Gastroesophageal sphincter (tissue), 3 donors: ENCODE measurements around the gene ELMO1.

Source experiments
- POLR2A ChIP-seq, 2 donors: fragments of 450-650 bp; IDR thresholded peaks; one replicate each; pipeline ENCODE4 v1.6.1; 2017; ENCODE audit warnings: antibody characterized with exemption in 2 of 2, mild to moderate bottlenecking in 2 of 2, moderate library complexity in 1 of 2
- POLR2AphosphoS5 ChIP-seq: sonication (generic); formaldehyde crosslinking; IDR thresholded peaks from one replicate; pipeline ENCODE4 v1.6.1; 2017; ENCODE audit warnings: antibody characterized with exemption
- TF ChIP-seq, protein P1 (sequence below), 4 experiments: fragments of 200-600 bp in 2 of 4; fragments of 450-650 bp in 2 of 4; sonication (generic) in 1 of 4; IDR thresholded peaks; one replicate each; pipeline ENCODE4 v1.5.1; 2017 to 2019; ENCODE audit warnings: antibody characterized with exemption in 4 of 4, mild to moderate bottlenecking in 2 of 4, moderate library complexity in 2 of 4

DNA sequence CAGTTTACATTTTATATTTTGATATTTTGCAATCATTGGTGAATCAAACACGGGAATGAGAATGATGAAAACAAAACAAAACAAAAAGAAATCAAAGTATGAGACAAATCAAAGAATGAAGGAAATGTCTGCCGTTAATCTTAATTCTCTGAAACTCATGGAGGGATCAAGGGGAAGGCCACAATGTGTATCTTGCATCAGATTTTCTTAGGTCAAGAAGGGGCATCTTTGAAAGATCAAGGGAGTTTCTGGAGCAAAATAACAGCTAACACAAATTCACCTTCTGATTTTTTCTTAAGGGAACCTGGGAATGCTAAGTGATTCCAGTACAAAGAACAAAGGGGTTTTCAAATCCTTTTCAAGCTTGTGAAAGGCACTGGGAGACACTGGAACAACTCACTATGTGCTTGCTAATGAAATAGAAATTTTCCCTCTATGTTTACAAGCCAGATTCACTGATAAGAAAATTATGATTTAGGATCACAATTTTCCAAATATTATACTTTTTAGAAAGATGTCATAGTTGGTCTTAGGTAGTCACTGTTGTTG is 402.1 kb downstream of the ELMO1 start:
- TF ChIP-seq, protein P1, sequence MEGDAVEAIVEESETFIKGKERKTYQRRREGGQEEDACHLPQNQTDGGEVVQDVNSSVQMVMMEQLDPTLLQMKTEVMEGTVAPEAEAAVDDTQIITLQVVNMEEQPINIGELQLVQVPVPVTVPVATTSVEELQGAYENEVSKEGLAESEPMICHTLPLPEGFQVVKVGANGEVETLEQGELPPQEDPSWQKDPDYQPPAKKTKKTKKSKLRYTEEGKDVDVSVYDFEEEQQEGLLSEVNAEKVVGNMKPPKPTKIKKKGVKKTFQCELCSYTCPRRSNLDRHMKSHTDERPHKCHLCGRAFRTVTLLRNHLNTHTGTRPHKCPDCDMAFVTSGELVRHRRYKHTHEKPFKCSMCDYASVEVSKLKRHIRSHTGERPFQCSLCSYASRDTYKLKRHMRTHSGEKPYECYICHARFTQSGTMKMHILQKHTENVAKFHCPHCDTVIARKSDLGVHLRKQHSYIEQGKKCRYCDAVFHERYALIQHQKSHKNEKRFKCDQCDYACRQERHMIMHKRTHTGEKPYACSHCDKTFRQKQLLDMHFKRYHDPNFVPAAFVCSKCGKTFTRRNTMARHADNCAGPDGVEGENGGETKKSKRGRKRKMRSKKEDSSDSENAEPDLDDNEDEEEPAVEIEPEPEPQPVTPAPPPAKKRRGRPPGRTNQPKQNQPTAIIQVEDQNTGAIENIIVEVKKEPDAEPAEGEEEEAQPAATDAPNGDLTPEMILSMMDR (IDR thresholded peaks at IDR 0.05) = no peak
- no peak for TF ChIP-seq POLR2A (IDR thresholded peaks at IDR 0.05)
- no peak for TF ChIP-seq POLR2AphosphoS5
